ENCODE data around the gene RAP1GAP2. TPM values are rescaled to one million over a fixed set of nuclear protein-coding genes. Genes with fewer than 3 reads are reported as not detected.
A peak's percentile ranks its signal among the peaks of the same experiment; 100 is the strongest.

RAP1GAP2 gene
- total RNA-seq, 1 donor from 2014 or later, result 8.6 TPM

GRCh38 chr17:2957631-2958286, 161.5 kb downstream of the RAP1GAP2 start:
- Mint-ChIP-seq H3K36me3 (ENCODE audit: low read depth, unreplicated experiment) (no peaks in the 10 kb centered on the region), H3K27ac (ENCODE audit: unreplicated experiment) (no peak overlapping the region), H3K4me3 (ENCODE audit: unreplicated experiment) (no peak overlapping the region), H3K27me3 (ENCODE audit: low read depth, unreplicated experiment) (no peaks in the 10 kb centered on the region), H3K4me1 (ENCODE audit: low read depth, unreplicated experiment) (peaks cover 43% of the 10 kb centered on the region), H3K9me3 (ENCODE audit: unreplicated experiment) (no peaks in the 10 kb centered on the region)
- DNase-seq (ENCODE audit: low read depth), result peak; percentile 49
- no peaks in the 10 kb centered on the region for H3K79me2 ChIP-seq (ENCODE audit: insufficient read depth, low read length)
- H4K20me1 ChIP-seq (ENCODE audit: insufficient read depth, low read length), result no peaks in the 10 kb centered on the region
- no peak overlapping the region for H3K4me3 ChIP-seq (ENCODE audit: insufficient read depth, low read depth, low read length)
- no peak overlapping the region for H3K4me2 ChIP-seq (ENCODE audit: low read length)
- peaks cover 15% of the 10 kb centered on the region for H3K4me1 ChIP-seq (ENCODE audit: insufficient read depth, low read length)
- no peak overlapping the region for H3K27ac ChIP-seq (ENCODE audit: low read depth, low read length)
- no peak for FAIRE-seq
- peaks cover 2% of the 10 kb centered on the region for H3K27me3 ChIP-seq (ENCODE audit: insufficient read depth, low read length)
- H2AFZ ChIP-seq (ENCODE audit: low read depth, low read length), result no peak overlapping the region
- no peaks in the 10 kb centered on the region for H3K36me3 ChIP-seq (ENCODE audit: insufficient read depth, low read length)
- no peaks in the 10 kb centered on the region for H3K9me3 ChIP-seq (ENCODE audit: insufficient read depth, low read depth, low read length)
- no peak overlapping the region for H3K9ac ChIP-seq (ENCODE audit: low read length)
- no peak for TF ChIP-seq CTCF (IDR thresholded peaks at IDR 0.05; ENCODE audit: insufficient read depth, low read depth, low read length)
- no peak for TF ChIP-seq EZH2 (IDR thresholded peaks at IDR 0.05; ENCODE audit: insufficient read depth, low read length)

- Histone ChIP-seq H3K4me3 (ENCODE audit: insufficient read depth, low read depth, low read length) (no peak overlapping the region), H4K20me1 (ENCODE audit: insufficient read depth, low read length) (no peaks in the 10 kb centered on the region), H3K79me2 (ENCODE audit: insufficient read depth, low read length) (no peaks in the 10 kb centered on the region), H3K27ac (ENCODE audit: low read depth, low read length) (no peak overlapping the region), H3K27me3 (ENCODE audit: insufficient read depth, low read length) (peaks cover 4% of the 10 kb centered on the region), H3K4me1 (ENCODE audit: insufficient read depth, low read length) (peaks cover 15% of the 10 kb centered on the region), H2AFZ (ENCODE audit: low read depth, low read length) (no peak overlapping the region), H3K9ac (ENCODE audit: low read length) (no peak overlapping the region), H3K4me2 (ENCODE audit: low read length) (no peak overlapping the region), H3K9me3 (ENCODE audit: insufficient read depth, low read depth, low read length) (no peaks in the 10 kb centered on the region), H3K36me3 (ENCODE audit: insufficient read depth, low read length) (no peaks in the 10 kb centered on the region)
- TF ChIP-seq EZH2 (IDR thresholded peaks at IDR 0.05; ENCODE audit: insufficient read depth, low read length) (no peak), CTCF (IDR thresholded peaks at IDR 0.05; ENCODE audit: insufficient read depth, low read depth, low read length) (no peak)
- no peak overlapping the region for H3K27ac Mint-ChIP-seq (ENCODE audit: unreplicated experiment)
- H3K4me3 Mint-ChIP-seq (ENCODE audit: unreplicated experiment), result no peak overlapping the region
- FAIRE-seq, result no peak
- no peaks in the 10 kb centered on the region for H3K36me3 Mint-ChIP-seq (ENCODE audit: low read depth, unreplicated experiment)
- H3K27me3 Mint-ChIP-seq (ENCODE audit: low read depth, unreplicated experiment), result no peaks in the 10 kb centered on the region
- no peaks in the 10 kb centered on the region for H3K9me3 Mint-ChIP-seq (ENCODE audit: unreplicated experiment)
- DNase-seq (ENCODE audit: low read depth), result no peak
- peaks cover 47% of the 10 kb centered on the region for H3K4me1 Mint-ChIP-seq (ENCODE audit: low read depth, unreplicated experiment)
Measured at GRCh38 chr17:2958706-2959222, 162.5 kb downstream of the RAP1GAP2 start.
